Right atrium auricular region (tissue), 2 donors: ENCODE data around the gene BDNF. TPM values are rescaled to one million over a fixed set of nuclear protein-coding genes. Genes with fewer than 3 reads are reported as not detected.

Experiments
- DNase-seq: peaks from one replicate; pipeline ENCODE4 v3.0.0-alpha.2; 2019; ENCODE audit warnings: low spot score
- H3K27ac ChIP-seq, 2 donors: fragments of 200-600 bp; sonication (generic); 1 replicate in 1 of 2; 2 replicates in 1 of 2; pipeline ENCODE4 v1.5.1; 2016 to 2019
- H3K27me3 ChIP-seq, 2 donors: fragments of 200-600 bp; sonication (generic); one replicate each; pipeline versions ENCODE4 v1.5.1 to v1.6.0; 2017 to 2019
- H3K36me3 ChIP-seq: fragments of 200-600 bp; sonication (generic); one replicate; pipeline ENCODE4 v1.5.1; 2016
- H3K4me1 ChIP-seq, 2 donors: fragments of 200-600 bp; sonication (generic); one replicate each; pipeline versions ENCODE4 v1.5.1 to v1.6.0; 2017 to 2019
- H3K4me3 ChIP-seq, 2 donors: fragments of 200-600 bp; sonication (generic); 1 replicate in 1 of 2; 2 replicates in 1 of 2; pipeline ENCODE4 v1.5.1; 2017 to 2019; ENCODE audit warnings: mild to moderate bottlenecking in 1 of 2, moderate library complexity in 1 of 2
- H3K9me3 ChIP-seq, 2 donors: fragments of 200-600 bp; sonication (generic); one replicate each; pipeline ENCODE4 v1.5.1; 2019
- CTCF ChIP-seq, 2 donors: fragments of 200-600 bp; sonication (generic); IDR thresholded peaks; one replicate each; pipeline ENCODE4 v1.5.1; 2019; ENCODE audit warnings: antibody characterized with exemption in 2 of 2
- total RNA-seq, 2 donors: library from RNA; depleted of rRNA; stranded (reverse); fragments of >200 nt; gene quantifications; one replicate each; pipeline ENCODE4 v1.1.0, GENCODE V29; 2016

Gene BDNF
- total RNA-seq, 2 donors from 2014 or later, result 0.20 TPM; not detected in 1

- no peak overlapping the region for H3K27ac ChIP-seq
- H3K9me3 ChIP-seq, result no peaks in the 10 kb centered on the region
- peaks cover 0 to 22% of the 10 kb centered on the region in 2 donors for H3K4me1 ChIP-seq
- no peaks in the 10 kb centered on the region for H3K36me3 ChIP-seq
- H3K4me3 ChIP-seq, result no peak overlapping the region
- no peak for DNase-seq
- peaks cover 0 to 22% of the 10 kb centered on the region in 2 donors for H3K27me3 ChIP-seq
- TF ChIP-seq CTCF (IDR thresholded peaks at IDR 0.05), result no peak
Measured at GRCh38 chr11:27716216-27716615, 16.0 kb upstream of the BDNF start.

GRCh38 chr11:27711725-27712124 lies 11.5 kb upstream of the BDNF start:
- Histone ChIP-seq H3K27ac (no peak overlapping the region), H3K4me3 (no peak overlapping the region), H3K36me3 (no peaks in the 10 kb centered on the region), H3K27me3 (no peaks in the 10 kb centered on the region), H3K4me1 (no peaks in the 10 kb centered on the region), H3K9me3 (no peaks in the 10 kb centered on the region)
- no peak for TF ChIP-seq CTCF (IDR thresholded peaks at IDR 0.05)
- DNase-seq, result no peak

GRCh38 chr11:27710536-27710935 lies 10.3 kb upstream of the BDNF start:
- H3K27ac ChIP-seq, result no peak overlapping the region

GRCh38 chr11:27707676-27708075 lies 7.4 kb upstream of the BDNF start:
- Histone ChIP-seq H3K4me3 (no peak overlapping the region), H3K27me3 (no peaks in the 10 kb centered on the region), H3K9me3 (no peaks in the 10 kb centered on the region), H3K27ac (no peak overlapping the region), H3K4me1 (no peaks in the 10 kb centered on the region), H3K36me3 (no peaks in the 10 kb centered on the region)
- no peak for TF ChIP-seq CTCF (IDR thresholded peaks at IDR 0.05)
- DNase-seq, result no peak

More at GRCh38 chr11:27710536-27710935, 10.3 kb upstream of the BDNF start:
- Histone ChIP-seq H3K4me1 (no peaks in the 10 kb centered on the region), H3K9me3 (no peaks in the 10 kb centered on the region), H3K36me3 (no peaks in the 10 kb centered on the region), H3K4me3 (no peak overlapping the region), H3K27me3 (no peaks in the 10 kb centered on the region)
- TF ChIP-seq CTCF (IDR thresholded peaks at IDR 0.05), result no peak
- DNase-seq, result no peak

- no peak overlapping the region for H3K27ac ChIP-seq
- no peaks in the 10 kb centered on the region for H3K9me3 ChIP-seq
- H3K4me1 ChIP-seq, result peaks cover 0 to 11% of the 10 kb centered on the region in 2 donors
- TF ChIP-seq CTCF (IDR thresholded peaks at IDR 0.05), result peak; percentile 47 to 68
- no peak overlapping the region for H3K4me3 ChIP-seq
- no peaks in the 10 kb centered on the region for H3K27me3 ChIP-seq
- no peaks in the 10 kb centered on the region for H3K36me3 ChIP-seq
- DNase-seq, result no peak
Measured at GRCh38 chr11:27705873-27706820, 5.9 kb upstream of the BDNF start.
